ENCODE results near the gene ROBO1. TPM values are rescaled to one million over a fixed set of nuclear protein-coding genes. Genes with fewer than 3 reads are reported as not detected.

The ROBO1 gene
- total RNA-seq, 1 donor from 2014 or later, result 71.7 TPM

DNA sequence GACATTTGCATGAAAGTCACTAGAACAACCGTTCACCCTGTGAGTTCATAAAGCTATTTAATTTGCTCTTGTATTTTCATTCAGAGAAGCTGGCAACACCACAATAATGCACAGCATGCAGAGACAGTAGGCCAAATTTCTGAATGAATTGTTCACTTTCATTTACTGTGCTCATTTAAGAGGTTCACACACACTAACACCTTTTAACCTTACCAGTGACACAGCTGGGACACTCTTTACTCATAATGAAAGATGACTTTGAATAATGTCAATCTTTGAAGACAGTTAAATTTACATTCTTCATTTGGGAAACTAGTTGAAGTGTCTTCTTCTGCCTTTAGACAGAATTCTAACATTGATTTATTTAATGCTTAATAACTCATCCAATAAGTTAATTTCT, 95.7 kb downstream of the ROBO1 start:
- H3K9me3 ChIP-seq (ENCODE audit: insufficient read depth, low read depth, low read length), result no peaks in the 10 kb centered on the region
- Mint-ChIP-seq H3K4me1 (ENCODE audit: low read depth, unreplicated experiment) (no peaks in the 10 kb centered on the region), H3K9me3 (ENCODE audit: unreplicated experiment) (peaks cover 7% of the 10 kb centered on the region), H3K27me3 (ENCODE audit: low read depth, unreplicated experiment) (no peaks in the 10 kb centered on the region), H3K4me3 (ENCODE audit: unreplicated experiment) (no peak overlapping the region), H3K27ac (ENCODE audit: unreplicated experiment) (no peak overlapping the region), H3K36me3 (ENCODE audit: low read depth, unreplicated experiment) (no peaks in the 10 kb centered on the region)
- no peak overlapping the region for H3K9ac ChIP-seq (ENCODE audit: low read length)
- FAIRE-seq (no peak), DNase-seq (ENCODE audit: low read depth) (no peak)
- H3K27me3 ChIP-seq (ENCODE audit: insufficient read depth, low read length), result no peaks in the 10 kb centered on the region
- H2AFZ ChIP-seq (ENCODE audit: low read depth, low read length), result no peak overlapping the region
- no peaks in the 10 kb centered on the region for H3K79me2 ChIP-seq (ENCODE audit: insufficient read depth, low read length)
- H3K36me3 ChIP-seq (ENCODE audit: insufficient read depth, low read length), result no peaks in the 10 kb centered on the region
- no peak overlapping the region for H3K4me2 ChIP-seq (ENCODE audit: low read length)
- H4K20me1 ChIP-seq (ENCODE audit: insufficient read depth, low read length), result no peaks in the 10 kb centered on the region
- no peaks in the 10 kb centered on the region for H3K4me1 ChIP-seq (ENCODE audit: insufficient read depth, low read length)
- H3K4me3 ChIP-seq (ENCODE audit: insufficient read depth, low read depth, low read length), result no peak overlapping the region
- no peak overlapping the region for H3K27ac ChIP-seq (ENCODE audit: low read depth, low read length)
- TF ChIP-seq, protein P1, sequence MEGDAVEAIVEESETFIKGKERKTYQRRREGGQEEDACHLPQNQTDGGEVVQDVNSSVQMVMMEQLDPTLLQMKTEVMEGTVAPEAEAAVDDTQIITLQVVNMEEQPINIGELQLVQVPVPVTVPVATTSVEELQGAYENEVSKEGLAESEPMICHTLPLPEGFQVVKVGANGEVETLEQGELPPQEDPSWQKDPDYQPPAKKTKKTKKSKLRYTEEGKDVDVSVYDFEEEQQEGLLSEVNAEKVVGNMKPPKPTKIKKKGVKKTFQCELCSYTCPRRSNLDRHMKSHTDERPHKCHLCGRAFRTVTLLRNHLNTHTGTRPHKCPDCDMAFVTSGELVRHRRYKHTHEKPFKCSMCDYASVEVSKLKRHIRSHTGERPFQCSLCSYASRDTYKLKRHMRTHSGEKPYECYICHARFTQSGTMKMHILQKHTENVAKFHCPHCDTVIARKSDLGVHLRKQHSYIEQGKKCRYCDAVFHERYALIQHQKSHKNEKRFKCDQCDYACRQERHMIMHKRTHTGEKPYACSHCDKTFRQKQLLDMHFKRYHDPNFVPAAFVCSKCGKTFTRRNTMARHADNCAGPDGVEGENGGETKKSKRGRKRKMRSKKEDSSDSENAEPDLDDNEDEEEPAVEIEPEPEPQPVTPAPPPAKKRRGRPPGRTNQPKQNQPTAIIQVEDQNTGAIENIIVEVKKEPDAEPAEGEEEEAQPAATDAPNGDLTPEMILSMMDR (IDR thresholded peaks at IDR 0.05; ENCODE audit: insufficient read depth, low read depth, low read length), result no peak
- no peak for TF ChIP-seq EZH2 (IDR thresholded peaks at IDR 0.05; ENCODE audit: insufficient read depth, low read length)

DNA sequence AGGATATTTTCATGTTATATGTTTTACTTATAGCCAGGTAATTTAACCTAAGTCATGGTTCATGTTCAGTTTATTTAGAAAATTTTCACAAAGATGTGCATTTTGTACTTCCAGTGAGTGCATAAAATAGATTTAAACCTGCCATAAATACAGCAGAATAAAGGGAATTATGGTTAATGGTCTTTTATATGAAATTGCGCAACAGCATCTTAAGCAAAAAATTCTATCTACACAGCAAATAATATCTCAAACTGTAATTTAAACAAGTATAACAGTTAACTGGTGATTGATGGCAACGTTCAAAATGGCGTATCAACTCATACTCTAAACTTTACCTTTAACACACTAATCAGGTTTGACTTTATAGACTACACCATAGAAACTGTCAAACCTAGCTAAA, 97.6 kb downstream of the ROBO1 start:
- FAIRE-seq, result no peak
- TF ChIP-seq, protein P1 (IDR thresholded peaks at IDR 0.05; ENCODE audit: insufficient read depth, low read depth, low read length), result no peak
- TF ChIP-seq EZH2 (IDR thresholded peaks at IDR 0.05; ENCODE audit: insufficient read depth, low read length), result no peak

DNA sequence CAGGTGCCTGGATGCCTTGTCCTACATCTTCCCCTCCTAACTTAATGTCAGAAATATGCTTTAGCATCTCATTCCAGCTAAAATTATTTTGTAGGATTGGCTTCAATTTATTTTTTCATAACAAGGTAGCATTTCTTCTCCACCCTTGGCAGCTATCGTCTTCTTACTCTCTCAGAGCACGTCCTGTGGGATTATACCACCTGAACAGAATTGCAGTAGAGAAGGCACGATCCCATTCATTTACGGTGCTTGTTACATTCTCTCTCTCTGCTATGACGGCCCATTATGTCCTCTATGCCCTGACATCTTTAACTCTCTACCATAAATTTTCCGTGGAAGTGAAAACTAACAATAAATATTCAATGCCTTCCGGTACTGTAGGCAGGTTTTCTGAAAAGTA, 103.3 kb downstream of the ROBO1 start:
- Histone ChIP-seq H3K9me3 (ENCODE audit: insufficient read depth, low read depth, low read length) (no peaks in the 10 kb centered on the region), H3K4me2 (ENCODE audit: low read length) (no peak overlapping the region), H3K27ac (ENCODE audit: low read depth, low read length) (no peak overlapping the region), H3K4me1 (ENCODE audit: insufficient read depth, low read length) (no peaks in the 10 kb centered on the region), H3K9ac (ENCODE audit: low read length) (no peak overlapping the region), H3K36me3 (ENCODE audit: insufficient read depth, low read length) (no peaks in the 10 kb centered on the region), H3K27me3 (ENCODE audit: insufficient read depth, low read length) (no peaks in the 10 kb centered on the region), H2AFZ (ENCODE audit: low read depth, low read length) (no peak overlapping the region), H3K79me2 (ENCODE audit: insufficient read depth, low read length) (no peaks in the 10 kb centered on the region), H4K20me1 (ENCODE audit: insufficient read depth, low read length) (no peaks in the 10 kb centered on the region), H3K4me3 (ENCODE audit: insufficient read depth, low read depth, low read length) (no peak overlapping the region)
- Mint-ChIP-seq H3K9me3 (ENCODE audit: unreplicated experiment) (no peaks in the 10 kb centered on the region), H3K36me3 (ENCODE audit: low read depth, unreplicated experiment) (no peaks in the 10 kb centered on the region), H3K4me3 (ENCODE audit: unreplicated experiment) (no peak overlapping the region), H3K27ac (ENCODE audit: unreplicated experiment) (no peak overlapping the region), H3K27me3 (ENCODE audit: low read depth, unreplicated experiment) (no peaks in the 10 kb centered on the region), H3K4me1 (ENCODE audit: low read depth, unreplicated experiment) (peaks cover 2% of the 10 kb centered on the region)
- FAIRE-seq (no peak), DNase-seq (ENCODE audit: low read depth) (no peak)
- TF ChIP-seq EZH2 (IDR thresholded peaks at IDR 0.05; ENCODE audit: insufficient read depth, low read length), result no peak
- TF ChIP-seq, protein P1 (IDR thresholded peaks at IDR 0.05; ENCODE audit: insufficient read depth, low read depth, low read length), result no peak

More for the DNA sequence above, 97.6 kb downstream of the ROBO1 start:
- Histone ChIP-seq H3K27ac (ENCODE audit: low read depth, low read length) (no peak overlapping the region), H3K9ac (ENCODE audit: low read length) (no peak overlapping the region), H3K4me1 (ENCODE audit: insufficient read depth, low read length) (no peaks in the 10 kb centered on the region), H3K9me3 (ENCODE audit: insufficient read depth, low read depth, low read length) (no peaks in the 10 kb centered on the region), H4K20me1 (ENCODE audit: insufficient read depth, low read length) (no peaks in the 10 kb centered on the region), H3K79me2 (ENCODE audit: insufficient read depth, low read length) (no peaks in the 10 kb centered on the region), H3K4me3 (ENCODE audit: insufficient read depth, low read depth, low read length) (no peak overlapping the region), H3K36me3 (ENCODE audit: insufficient read depth, low read length) (no peaks in the 10 kb centered on the region), H3K4me2 (ENCODE audit: low read length) (no peak overlapping the region), H3K27me3 (ENCODE audit: insufficient read depth, low read length) (no peaks in the 10 kb centered on the region), H2AFZ (ENCODE audit: low read depth, low read length) (no peak overlapping the region)
- no peak overlapping the region for H3K27ac Mint-ChIP-seq (ENCODE audit: unreplicated experiment)
- no peaks in the 10 kb centered on the region for H3K27me3 Mint-ChIP-seq (ENCODE audit: low read depth, unreplicated experiment)
- H3K4me1 Mint-ChIP-seq (ENCODE audit: low read depth, unreplicated experiment), result no peaks in the 10 kb centered on the region
- no peaks in the 10 kb centered on the region for H3K9me3 Mint-ChIP-seq (ENCODE audit: unreplicated experiment)
- H3K4me3 Mint-ChIP-seq (ENCODE audit: unreplicated experiment), result no peak overlapping the region
- H3K36me3 Mint-ChIP-seq (ENCODE audit: low read depth, unreplicated experiment), result no peaks in the 10 kb centered on the region
- DNase-seq (ENCODE audit: low read depth), result no peak
